Testis (tissue), 2 donors: Measurements from ENCODE around the gene MSI2.

Source experiments
- POLR2A ChIP-seq: fragments of 450-650 bp; IDR thresholded peaks from one replicate; pipeline ENCODE4 v1.6.1; 2017; ENCODE audit warnings: antibody characterized with exemption, mild to moderate bottlenecking, moderate library complexity
- TF ChIP-seq, protein P1 (sequence below), 3 experiments: fragments of 450-650 bp in 2 of 3; fragments of 200-600 bp in 1 of 3; sonication (generic) in 1 of 3; IDR thresholded peaks; one replicate each; pipeline ENCODE4 v1.5.1; 2016 to 2019; ENCODE audit warnings: antibody characterized with exemption in 3 of 3, mild to moderate bottlenecking in 2 of 3, moderate library complexity in 1 of 3

DNA sequence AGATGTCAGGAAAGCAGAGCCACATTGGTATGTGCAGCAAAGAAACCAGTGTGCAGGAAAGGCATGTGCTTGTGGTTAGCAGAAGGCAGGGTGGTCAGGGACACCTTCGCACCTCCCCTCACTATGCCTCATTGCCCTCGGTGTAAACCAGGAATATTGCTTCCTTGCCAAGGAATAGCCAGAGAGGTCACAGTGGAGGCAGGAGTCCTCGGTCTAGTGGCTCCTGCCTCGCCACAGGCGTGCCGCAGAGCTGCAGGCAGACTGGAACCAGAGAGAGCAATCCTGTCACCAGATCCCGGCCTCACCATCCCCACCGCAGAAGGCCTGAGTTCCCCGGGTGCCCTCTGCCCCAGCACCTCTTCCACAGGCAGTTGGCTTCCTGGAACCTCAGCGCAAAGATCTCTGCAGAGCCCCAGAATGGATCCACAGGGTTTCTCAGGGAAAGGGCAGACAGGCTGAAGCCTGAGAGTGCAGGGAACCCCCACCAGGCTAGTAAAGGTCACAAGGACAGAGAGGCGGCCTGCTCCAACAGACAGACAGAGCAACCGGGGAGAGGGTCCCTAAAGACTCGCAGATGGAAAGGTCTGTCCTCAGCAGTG lies 467.2 kb downstream of the MSI2 start:
- TF ChIP-seq, protein P1, sequence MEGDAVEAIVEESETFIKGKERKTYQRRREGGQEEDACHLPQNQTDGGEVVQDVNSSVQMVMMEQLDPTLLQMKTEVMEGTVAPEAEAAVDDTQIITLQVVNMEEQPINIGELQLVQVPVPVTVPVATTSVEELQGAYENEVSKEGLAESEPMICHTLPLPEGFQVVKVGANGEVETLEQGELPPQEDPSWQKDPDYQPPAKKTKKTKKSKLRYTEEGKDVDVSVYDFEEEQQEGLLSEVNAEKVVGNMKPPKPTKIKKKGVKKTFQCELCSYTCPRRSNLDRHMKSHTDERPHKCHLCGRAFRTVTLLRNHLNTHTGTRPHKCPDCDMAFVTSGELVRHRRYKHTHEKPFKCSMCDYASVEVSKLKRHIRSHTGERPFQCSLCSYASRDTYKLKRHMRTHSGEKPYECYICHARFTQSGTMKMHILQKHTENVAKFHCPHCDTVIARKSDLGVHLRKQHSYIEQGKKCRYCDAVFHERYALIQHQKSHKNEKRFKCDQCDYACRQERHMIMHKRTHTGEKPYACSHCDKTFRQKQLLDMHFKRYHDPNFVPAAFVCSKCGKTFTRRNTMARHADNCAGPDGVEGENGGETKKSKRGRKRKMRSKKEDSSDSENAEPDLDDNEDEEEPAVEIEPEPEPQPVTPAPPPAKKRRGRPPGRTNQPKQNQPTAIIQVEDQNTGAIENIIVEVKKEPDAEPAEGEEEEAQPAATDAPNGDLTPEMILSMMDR (IDR thresholded peaks at IDR 0.05): no peak
- TF ChIP-seq POLR2A: no peak
